HepG2 (cell line): ENCODE results near the gene CCR9. TPM values are rescaled to one million over a fixed set of nuclear protein-coding genes. Genes with fewer than 3 reads are reported as not detected.

ENCODE experiments used
- ARID5B ChIP-seq: IDR thresholded peaks from 2 replicates; pipeline ENCODE4 v1.4.0; 2020; ENCODE audit warnings: mild to moderate bottlenecking, missing genetic modification reagents
- ATF7-NPFF ChIP-seq: sonication (generic); formaldehyde crosslinking; IDR thresholded peaks from 2 replicates; pipeline ENCODE4 v1.8.1; 2023; ENCODE audit warnings: mild to moderate bottlenecking, low read depth, missing genetic modification reagents, moderate library complexity
- EED ChIP-seq: sonication (generic); formaldehyde crosslinking; IDR thresholded peaks from 2 replicates; pipeline ENCODE4 v1.5.0; 2020; ENCODE audit warnings: mild to moderate bottlenecking, missing genetic modification reagents
- MIER2 ChIP-seq: IDR thresholded peaks from 2 replicates; pipeline ENCODE4 v1.6.1; 2016; ENCODE audit warnings: missing biosample characterization, missing genetic modification reagents
- POLR2A ChIP-seq, 2 experiments: IDR thresholded peaks; 2 replicates each; pipeline ENCODE4 v1.6.1; 2011; ENCODE audit warnings: low read depth in 2 of 2, low read length in 2 of 2, mild to moderate bottlenecking in 1 of 2, moderate library complexity in 1 of 2; ENCODE audit not compliant: insufficient read depth in 1 of 2
- SOX13 ChIP-seq, 3 experiments: fragments of 450-650 bp in 1 of 3; sonication (generic) in 1 of 3; formaldehyde crosslinking in 1 of 3; IDR thresholded peaks in 2 of 3; conservative IDR thresholded peaks in 1 of 3; 2 replicates each; pipeline versions ENCODE4 v1.5.0 to v1.6.1; 2016 to 2020; ENCODE audit warnings: antibody characterized with exemption in 1 of 3, mild to moderate bottlenecking in 1 of 3, missing compliant biosample characterization in 1 of 3, missing genetic modification reagents in 1 of 3, moderate library complexity in 1 of 3
- SP1 ChIP-seq, 2 experiments: fragments of 450-650 bp in 1 of 2; sonication (generic) in 1 of 2; formaldehyde crosslinking in 1 of 2; IDR thresholded peaks; 2 replicates each; pipeline versions ENCODE4 v1.4.0 to v1.6.1; 2016 to 2020; ENCODE audit warnings: missing genetic modification reagents in 1 of 2
- SP4 ChIP-seq: sonication (generic); formaldehyde crosslinking; IDR thresholded peaks from 2 replicates; pipeline ENCODE4 v1.8.1; 2023; ENCODE audit warnings: mild to moderate bottlenecking, missing genetic modification reagents
- ZBTB38 ChIP-seq: sonication (generic); formaldehyde crosslinking; IDR thresholded peaks from 2 replicates; pipeline ENCODE4 v1.5.1; 2020; ENCODE audit warnings: mild to moderate bottlenecking, missing genetic modification reagents
- ZNF318 ChIP-seq: sonication (generic); formaldehyde crosslinking; IDR thresholded peaks from 2 replicates; pipeline ENCODE4 v1.4.0; 2020; ENCODE audit warnings: mild to moderate bottlenecking, missing genetic modification reagents
- ZNF550 ChIP-seq: sonication (generic); formaldehyde crosslinking; IDR thresholded peaks from 2 replicates; pipeline ENCODE4 v1.4.0; 2020; ENCODE audit warnings: mild to moderate bottlenecking, missing genetic modification reagents, borderline replicate concordance
- ZNF556 ChIP-seq: sonication (generic); formaldehyde crosslinking; IDR thresholded peaks from 2 replicates; pipeline ENCODE4 v1.4.0; 2020; ENCODE audit warnings: mild to moderate bottlenecking, missing genetic modification reagents, borderline replicate concordance
- ZSCAN20 ChIP-seq: sonication (generic); formaldehyde crosslinking; IDR thresholded peaks from 2 replicates; pipeline ENCODE4 v1.4.0; 2020; ENCODE audit warnings: missing genetic modification reagents, mild to moderate bottlenecking, borderline replicate concordance
- polyA plus RNA-seq, 8 experiments: library from polyadenylated mRNA; depleted of rRNA in 3 of 8; stranded (reverse) in 7 of 8; unstranded in 1 of 8; fragments of >200 nt; fragmentation: Illumina TruSeq in 4 of 8; extraction: Trizol in 4 of 8; gene quantifications; 2 replicates each; pipeline versions ENCODE4 v1.2.1 to v1.2.3, GENCODE V29; 2011 to 2016; ENCODE audit warnings: low read depth in 4 of 8, missing spikeins in 1 of 8, mixed read lengths in 1 of 8; ENCODE audit not compliant: insufficient read depth in 1 of 8
- total RNA-seq, 5 experiments: library from RNA; depleted of rRNA; stranded (reverse); fragments of >200 nt; fragmentation: Illumina TruSeq; extraction: Trizol; gene quantifications; 2 replicates each; pipeline ENCODE4 v1.2.3, GENCODE V29; 2016; ENCODE audit warnings: low read depth in 1 of 5
- TF ChIP-seq, protein P1 (sequence below): sonication (generic); formaldehyde crosslinking; IDR thresholded peaks from 2 replicates; pipeline ENCODE4 v1.4.0; 2020; ENCODE audit warnings: missing genetic modification reagents; ENCODE audit errors: not compliant biosample characterization

The CCR9 gene
- total and polyA plus RNA-seq, 2 of the 13 experiments (the other 11 are each of a cell fraction or from before 2014, with no cell fraction given): not detected

DNA sequence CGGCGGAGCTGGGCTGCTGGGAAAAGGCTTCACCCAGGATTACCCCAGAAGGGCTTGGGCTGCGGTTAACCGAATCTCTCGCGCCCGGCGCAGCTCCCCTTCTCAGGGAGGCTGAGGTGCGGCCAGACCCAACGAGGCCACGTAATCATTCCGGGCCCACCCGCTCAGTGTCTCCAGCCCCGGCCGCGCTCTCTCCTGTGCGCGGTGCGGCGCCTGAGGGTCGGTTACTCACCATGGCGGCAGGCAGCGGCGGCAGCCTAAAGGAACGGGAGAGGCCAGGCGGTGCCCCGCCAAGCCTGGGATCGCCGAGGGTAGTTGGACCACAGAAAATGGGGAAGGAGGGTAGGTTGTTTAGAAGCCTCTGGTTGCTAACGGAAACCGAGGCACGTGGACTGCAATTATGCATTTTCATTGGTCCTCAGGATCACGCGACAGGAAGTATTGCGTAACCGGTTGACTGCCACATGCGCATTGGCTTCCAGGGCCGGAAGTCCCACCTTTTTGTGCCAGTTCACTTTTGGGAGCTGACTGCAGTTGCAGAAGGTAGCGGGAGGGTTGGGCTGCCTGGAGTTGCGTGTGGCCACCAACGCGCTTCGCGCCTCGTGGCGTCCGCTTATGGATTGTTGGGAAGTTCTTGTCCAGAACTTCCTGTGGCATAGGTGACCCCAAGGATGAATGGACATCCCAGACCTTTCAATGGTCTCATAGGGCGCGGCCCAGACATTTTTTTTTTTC is 44.4 kb upstream of the CCR9 start, which contains the start of gene LZTFL1 (continued):
- no peak; the same call in 1 of the 2 replicates for TF ChIP-seq ZNF556
- peak; percentile 30 for TF ChIP-seq ARID5B (CRISPR knock-in tag)
- TF ChIP-seq SOX13 (IDR thresholded peaks at IDR 0.05): no peak
- TF ChIP-seq SOX13 (CRISPR knock-in tag; conservative IDR thresholded peaks at IDR 0.05 in 1 of 2, IDR thresholded peaks at IDR 0.05 in 1 of 2): no peak
- TF ChIP-seq, protein P1, sequence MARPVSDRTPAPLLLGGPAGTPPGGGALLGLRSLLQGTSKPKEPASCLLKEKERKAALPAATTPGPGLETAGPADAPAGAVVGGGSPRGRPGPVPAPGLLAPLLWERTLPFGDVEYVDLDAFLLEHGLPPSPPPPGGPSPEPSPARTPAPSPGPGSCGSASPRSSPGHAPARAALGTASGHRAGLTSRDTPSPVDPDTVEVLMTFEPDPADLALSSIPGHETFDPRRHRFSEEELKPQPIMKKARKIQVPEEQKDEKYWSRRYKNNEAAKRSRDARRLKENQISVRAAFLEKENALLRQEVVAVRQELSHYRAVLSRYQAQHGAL: no peak
- TF ChIP-seq SP1 (IDR thresholded peaks at IDR 0.05): no peak
- TF ChIP-seq SP1 (CRISPR knock-in tag; IDR thresholded peaks at IDR 0.05): no peak
- TF ChIP-seq SP4 (CRISPR knock-in tag): no peak
- 0 out of 2 replicates have a peak, but pooled peaks have one; percentile 49 for TF ChIP-seq ZBTB38 (CRISPR knock-in tag)
- TF ChIP-seq ZSCAN20 (CRISPR knock-in tag): 0 out of 2 replicates have a peak, but pooled peaks have one; percentile 49
- TF ChIP-seq ZNF318 (CRISPR knock-in tag): no peak
- 0 out of 2 replicates have a peak, but pooled peaks have one; percentile 36 for TF ChIP-seq MIER2
- TF ChIP-seq POLR2A (IDR thresholded peaks at IDR 0.05; ENCODE audit: insufficient read depth in 1 of 2, low read depth in 2 of 2, low read length in 2 of 2): peak in 1 of 2 experiments; percentile 73; a peak in 2 of 4 replicates
- peak; percentile 53 for TF ChIP-seq ATF7-NPFF (CRISPR knock-in tag)
- 0 out of 2 replicates have a peak, but pooled peaks have one; percentile 50 for TF ChIP-seq EED (CRISPR knock-in tag)
- TF ChIP-seq ZNF550 (CRISPR knock-in tag): 0 out of 2 replicates have a peak, but pooled peaks have one; percentile 51
